DOHH2 (cell line): ENCODE data around the gene GJA1.
"Not testable (repeated sequence)": the region's sequence is repeated elsewhere in the genome, so short reads cannot be mapped to it uniquely, and the experiment has no call there.

ENCODE experiments used
- H3F3A ChIP-seq: fragments of 200-600 bp; sonication (generic), shearing (Covaris generic); 2 replicates; pipeline ENCODE4 v1.6.0; 2016; ENCODE audit warnings: antibody characterized with exemption, mild to moderate bottlenecking; ENCODE audit not compliant: control insufficient read depth, insufficient read depth
- H3K27ac ChIP-seq: fragments of 200-600 bp; sonication (generic); 2 replicates; pipeline ENCODE4 v1.5.1; 2014; ENCODE audit warnings: low read depth, mild to moderate bottlenecking, low read length, moderate library complexity
- H3K27me3 ChIP-seq: fragments of 200-600 bp; sonication (generic); 2 replicates; pipeline ENCODE4 v1.6.1; 2014; ENCODE audit warnings: mild to moderate bottlenecking, low read length, mixed read lengths; ENCODE audit not compliant: control insufficient read depth
- H3K36me3 ChIP-seq: fragments of 200-600 bp; sonication (generic); 2 replicates; pipeline ENCODE4 v1.6.1; 2014; ENCODE audit warnings: mild to moderate bottlenecking, low read length, moderate library complexity, mixed read lengths; ENCODE audit not compliant: control insufficient read depth
- H3K4me1 ChIP-seq: fragments of 200-600 bp; sonication (generic); 2 replicates; pipeline ENCODE4 v1.6.1; 2014; ENCODE audit warnings: mild to moderate bottlenecking, low read length, mixed read lengths; ENCODE audit not compliant: control insufficient read depth
- H3K4me2 ChIP-seq: fragments of 200-600 bp; sonication (generic); 2 replicates; pipeline ENCODE4 v1.6.0; 2014; ENCODE audit warnings: mild to moderate bottlenecking, low read length, moderate library complexity
- H3K4me3 ChIP-seq: fragments of 200-600 bp; sonication (generic); 2 replicates; pipeline ENCODE4 v1.5.1; 2014; ENCODE audit warnings: mild to moderate bottlenecking, low read length, mixed read lengths
- H3K79me2 ChIP-seq: fragments of 200-600 bp; sonication (generic); 2 replicates; pipeline ENCODE4 v1.6.1; 2014; ENCODE audit warnings: mild to moderate bottlenecking, low read length, mixed read lengths; ENCODE audit not compliant: control insufficient read depth
- H3K9me2 ChIP-seq: fragments of 200-600 bp; sonication (generic); replicated peaks from 2 replicates; pipeline ENCODE4 v1.6.1; 2014; ENCODE audit warnings: mild to moderate bottlenecking, low read length, mixed read lengths; ENCODE audit not compliant: control insufficient read depth
- H3K9me3 ChIP-seq: fragments of 200-600 bp; sonication (generic); 2 replicates; pipeline ENCODE4 v1.6.1; 2014; ENCODE audit warnings: antibody characterized with exemption, low read length, mixed read lengths; ENCODE audit not compliant: control insufficient read depth, insufficient read depth
- H4K20me1 ChIP-seq: fragments of 200-600 bp; sonication (generic); 2 replicates; pipeline ENCODE4 v1.6.0; 2014; ENCODE audit warnings: low read depth, mild to moderate bottlenecking, antibody characterized with exemption, low read length, moderate library complexity; ENCODE audit not compliant: control insufficient read depth, insufficient read depth
- CTCF ChIP-seq: fragments of 200-600 bp; sonication (generic); IDR thresholded peaks from one replicate; pipeline ENCODE4 v1.5.1; 2014; ENCODE audit warnings: antibody characterized with exemption, mild to moderate bottlenecking, low read depth, low read length; ENCODE audit not compliant: poor library complexity, severe bottlenecking
- EZH2phosphoT487 ChIP-seq: fragments of 200-600 bp; sonication (generic); IDR thresholded peaks from 2 replicates; pipeline ENCODE4 v1.6.1; 2017; ENCODE audit warnings: borderline replicate concordance, mild to moderate bottlenecking, antibody characterized with exemption, low read length, moderate library complexity, mixed read lengths

Gene GJA1

DNA sequence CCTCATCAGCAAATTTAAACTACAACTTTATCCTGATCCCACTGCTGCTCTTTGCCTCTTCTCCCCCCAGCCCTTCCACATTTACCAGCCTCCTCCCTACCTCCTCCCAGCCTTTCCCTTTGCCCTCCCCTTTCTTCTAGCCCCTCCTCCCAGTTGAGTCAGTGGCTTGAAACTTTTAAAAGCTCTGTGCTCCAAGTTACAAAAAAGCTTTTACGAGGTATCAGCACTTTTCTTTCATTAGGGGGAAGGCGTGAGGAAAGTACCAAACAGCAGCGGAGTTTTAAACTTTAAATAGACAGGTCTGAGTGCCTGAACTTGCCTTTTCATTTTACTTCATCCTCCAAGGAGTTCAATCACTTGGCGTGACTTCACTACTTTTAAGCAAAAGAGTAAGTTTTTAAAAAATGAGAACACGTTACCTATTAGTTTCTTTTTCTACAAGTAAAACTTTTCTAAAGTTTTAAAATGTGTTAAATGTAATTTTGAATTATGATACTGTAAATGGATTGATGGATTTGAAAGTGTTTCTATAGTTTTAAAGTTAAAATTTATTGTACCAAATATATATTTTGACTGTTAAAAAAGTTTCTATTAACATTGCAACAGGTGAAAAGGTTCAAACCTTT, at the start of gene GJA1:
GJA1 (plus strand) TSS at position 203 of the 626 bp plus-strand sequence. CDS start 11,202 bp downstream, outside the sequence.
- H3K79me2 ChIP-seq: no peaks in the 10 kb centered on the region
- no peaks in the 10 kb centered on the region for H3K9me3 ChIP-seq
- no peaks in the 10 kb centered on the region for H4K20me1 ChIP-seq
- no peak within 1 kb of the TSS for H3K4me3 ChIP-seq
- no peaks in the 10 kb centered on the region for H3K4me1 ChIP-seq
- no peaks in the 10 kb centered on the region for H3K9me2 ChIP-seq
- no peaks in the 10 kb centered on the region for H3F3A ChIP-seq
- no peak within 1 kb of the TSS for H3K4me2 ChIP-seq
- TF ChIP-seq EZH2phosphoT487 (no peak), CTCF (no peak)
- no peaks in the 10 kb centered on the region for H3K27me3 ChIP-seq
- H3K36me3 ChIP-seq: no peaks in the 10 kb centered on the region
- H3K27ac ChIP-seq: no peak within 1 kb of the TSS

GRCh38 chr6:121386551-121386950, 48.9 kb upstream of the GJA1 start:
- not testable (repeated sequence) for H4K20me1 ChIP-seq, H3K27ac ChIP-seq, H3K9me2 ChIP-seq, H3K4me1 ChIP-seq, H3F3A ChIP-seq, H3K9me3 ChIP-seq, H3K4me3 ChIP-seq, H3K79me2 ChIP-seq, H3K4me2 ChIP-seq, H3K27me3 ChIP-seq, H3K36me3 ChIP-seq

GRCh38 chr6:121389419-121389818, 46.0 kb upstream of the GJA1 start:
- no peaks in the 10 kb centered on the region for H3K79me2 ChIP-seq
- no peak for TF ChIP-seq EZH2phosphoT487
- TF ChIP-seq CTCF: no peak
- no peaks in the 10 kb centered on the region for H3K36me3 ChIP-seq
- H3K4me3 ChIP-seq: no peak overlapping the region
- no peak overlapping the region for H3K27ac ChIP-seq
- H4K20me1 ChIP-seq: no peaks in the 10 kb centered on the region
- no peaks in the 10 kb centered on the region for H3K9me3 ChIP-seq
- H3K4me1 ChIP-seq: no peaks in the 10 kb centered on the region
- H3K27me3 ChIP-seq: no peaks in the 10 kb centered on the region
- no peaks in the 10 kb centered on the region for H3K9me2 ChIP-seq
- no peak overlapping the region for H3K4me2 ChIP-seq
- H3F3A ChIP-seq: no peaks in the 10 kb centered on the region

GRCh38 chr6:121393731-121394505, 41.5 kb upstream of the GJA1 start:
- no peak overlapping the region for H3K27ac ChIP-seq
- H3K9me2 ChIP-seq: no peaks in the 10 kb centered on the region
- no peaks in the 10 kb centered on the region for H3K79me2 ChIP-seq

More at GRCh38 chr6:121393731-121394505, 41.5 kb upstream of the GJA1 start:
- Histone ChIP-seq H3K4me1 (no peaks in the 10 kb centered on the region), H3K4me3 (no peak overlapping the region), H3K9me3 (no peaks in the 10 kb centered on the region), H3K4me2 (no peak overlapping the region), H3F3A (no peaks in the 10 kb centered on the region), H3K36me3 (no peaks in the 10 kb centered on the region), H4K20me1 (no peaks in the 10 kb centered on the region), H3K27me3 (no peaks in the 10 kb centered on the region)
- no peak for TF ChIP-seq CTCF
- no peak for TF ChIP-seq EZH2phosphoT487
